OCI-LY1 (cell line): ENCODE results near the gene PCDH10.
A peak's percentile ranks its signal among the peaks of the same experiment; 100 is the strongest.

Source experiments
- H2AFZ ChIP-seq: fragments of 200-600 bp; sonication (generic), shearing (Covaris generic); 2 replicates; pipeline ENCODE4 v1.6.0; 2014; ENCODE audit warnings: antibody characterized with exemption, mild to moderate bottlenecking, low read length
- H3F3A ChIP-seq: fragments of 200-600 bp; sonication (generic), shearing (Covaris generic); 2 replicates; pipeline ENCODE4 v1.6.0; 2014; ENCODE audit warnings: mild to moderate bottlenecking, antibody characterized with exemption, low read length, moderate library complexity; ENCODE audit not compliant: insufficient read depth
- H3K27ac ChIP-seq: fragments of 200-600 bp; sonication (generic); 2 replicates; pipeline ENCODE4 v1.5.1; 2014; ENCODE audit warnings: low read length, mixed run types, mild to moderate bottlenecking, low read depth; ENCODE audit not compliant: poor library complexity, severe bottlenecking
- H3K27me3 ChIP-seq: fragments of 200-600 bp; sonication (generic); 2 replicates; pipeline ENCODE4 v1.6.0; 2014; ENCODE audit warnings: antibody characterized with exemption, mild to moderate bottlenecking, low read length, moderate library complexity; ENCODE audit not compliant: insufficient read depth
- H3K36me3 ChIP-seq: fragments of 200-600 bp; sonication (generic); 2 replicates; pipeline ENCODE4 v1.6.1; 2014; ENCODE audit warnings: mild to moderate bottlenecking, antibody characterized with exemption, low read length, moderate library complexity, mixed read lengths; ENCODE audit not compliant: insufficient read depth
- H3K4me1 ChIP-seq: fragments of 200-600 bp; sonication (generic); 2 replicates; pipeline ENCODE4 v1.5.1; 2014; ENCODE audit warnings: mild to moderate bottlenecking, low read length, moderate library complexity; ENCODE audit not compliant: insufficient read depth, severe bottlenecking
- H3K4me2 ChIP-seq: fragments of 200-600 bp; sonication (generic), shearing (Covaris generic); 2 replicates; pipeline ENCODE4 v1.6.1; 2014; ENCODE audit warnings: low read length
- H3K4me3 ChIP-seq: fragments of 200-600 bp; sonication (generic); 2 replicates; pipeline ENCODE4 v1.5.1; 2014; ENCODE audit warnings: low read length, low read depth, mild to moderate bottlenecking, mixed read lengths; ENCODE audit not compliant: poor library complexity, severe bottlenecking
- H3K79me2 ChIP-seq: fragments of 200-600 bp; shearing (Covaris generic); 2 replicates; pipeline ENCODE4 v1.6.1; 2016; ENCODE audit warnings: mixed run types, low read length, mixed read lengths; ENCODE audit not compliant: insufficient read depth
- H3K9ac ChIP-seq: fragments of 200-600 bp; sonication (generic), shearing (Covaris generic); 2 replicates; pipeline ENCODE4 v1.6.1; 2014; ENCODE audit warnings: mild to moderate bottlenecking, low read length, mixed read lengths
- H3K9me2 ChIP-seq: fragments of 200-600 bp; sonication (generic), shearing (Covaris generic); 2 replicates; pipeline ENCODE4 v1.6.1; 2014; ENCODE audit warnings: low read depth, mild to moderate bottlenecking, low read length, mixed read lengths
- H3K9me3 ChIP-seq: fragments of 200-600 bp; shearing (Covaris generic); 2 replicates; pipeline ENCODE4 v1.6.1; 2014; ENCODE audit warnings: low read length, mixed read lengths
- H4K20me1 ChIP-seq: fragments of 200-600 bp; sonication (generic), shearing (Covaris generic); 2 replicates; pipeline ENCODE4 v1.6.0; 2016; ENCODE audit warnings: mild to moderate bottlenecking, low read length; ENCODE audit not compliant: insufficient read depth
- CTCF ChIP-seq: fragments of 200-600 bp; sonication (generic), shearing (Covaris generic); IDR thresholded peaks from 2 replicates; pipeline ENCODE4 v1.5.1; 2017; ENCODE audit warnings: mild to moderate bottlenecking, antibody characterized with exemption, low read length, moderate library complexity, mixed read lengths
- EZH2 ChIP-seq: fragments of 200-600 bp; sonication (generic), shearing (Covaris generic); IDR thresholded peaks from 2 replicates; pipeline ENCODE4 v1.8.0; 2017; ENCODE audit warnings: borderline replicate concordance, mixed run types, mild to moderate bottlenecking, antibody characterized with exemption, low read length, moderate library complexity, mixed read lengths

The PCDH10 gene

GRCh38 chr4:133151691-133152329 is 2.7 kb downstream of the PCDH10 start:
- no peak overlapping the region for H3K4me3 ChIP-seq
- no peak overlapping the region for H3K27ac ChIP-seq
- H3K9ac ChIP-seq, result no peak overlapping the region
- H3K4me2 ChIP-seq, result no peak overlapping the region
- no peak overlapping the region for H2AFZ ChIP-seq
- no peaks in the 10 kb centered on the region for H3K79me2 ChIP-seq
- no peaks in the 10 kb centered on the region for H3F3A ChIP-seq
- peaks cover 36% of the 10 kb centered on the region for H3K9me3 ChIP-seq
- TF ChIP-seq EZH2, result no peak
- no peak for TF ChIP-seq CTCF
- no peaks in the 10 kb centered on the region for H3K9me2 ChIP-seq
- H3K27me3 ChIP-seq, result no peaks in the 10 kb centered on the region
- no peaks in the 10 kb centered on the region for H3K36me3 ChIP-seq
- H3K4me1 ChIP-seq, result peaks cover 18% of the 10 kb centered on the region
- no peaks in the 10 kb centered on the region for H4K20me1 ChIP-seq

- H2AFZ ChIP-seq, result no peak overlapping the region
- no peaks in the 10 kb centered on the region for H3F3A ChIP-seq
- H3K36me3 ChIP-seq, result no peaks in the 10 kb centered on the region
- TF ChIP-seq CTCF (no peak), EZH2 (no peak)
- no peak overlapping the region for H3K4me2 ChIP-seq
- no peaks in the 10 kb centered on the region for H3K79me2 ChIP-seq
- no peak overlapping the region for H3K27ac ChIP-seq
- no peak overlapping the region for H3K4me3 ChIP-seq
- H4K20me1 ChIP-seq, result no peaks in the 10 kb centered on the region
- H3K27me3 ChIP-seq, result no peaks in the 10 kb centered on the region
- no peak overlapping the region for H3K9ac ChIP-seq
- no peaks in the 10 kb centered on the region for H3K9me2 ChIP-seq
- H3K9me3 ChIP-seq, result peaks cover 36% of the 10 kb centered on the region
- H3K4me1 ChIP-seq, result peaks cover 24% of the 10 kb centered on the region
Observed at GRCh38 chr4:133152330-133152821, 3.3 kb downstream of the PCDH10 start.

GRCh38 chr4:133152831-133153481 is 3.9 kb downstream of the PCDH10 start:
- Histone ChIP-seq H3K79me2 (no peaks in the 10 kb centered on the region), H3K9ac (no peak overlapping the region), H3K27me3 (no peaks in the 10 kb centered on the region), H3K4me3 (no peak overlapping the region), H3K36me3 (no peaks in the 10 kb centered on the region), H3K4me2 (no peak overlapping the region), H2AFZ (peak overlapping the region; percentile 79; the same call in 1 of the 2 replicates), H3K4me1 (peaks cover 29% of the 10 kb centered on the region), H3K27ac (no peak overlapping the region), H3K9me3 (peaks cover 34% of the 10 kb centered on the region), H3F3A (no peaks in the 10 kb centered on the region), H3K9me2 (no peaks in the 10 kb centered on the region), H4K20me1 (no peaks in the 10 kb centered on the region)
- TF ChIP-seq EZH2, result no peak
- no peak for TF ChIP-seq CTCF
